IPS-18a (cell line): ENCODE data around the gene IGF2BP1.
A peak's percentile ranks its signal among the peaks of the same experiment; 100 is the strongest.
"Not testable (repeated sequence)": the region's sequence is repeated elsewhere in the genome, so short reads cannot be mapped to it uniquely, and the experiment has no call there.

ENCODE experiments used
- H3K27ac ChIP-seq: one replicate; pipeline ENCODE4 v1.5.1; 2013; ENCODE audit warnings: low read length
- H3K27me3 ChIP-seq: one replicate; pipeline ENCODE4 v1.6.1; 2013; ENCODE audit warnings: mild to moderate bottlenecking, low read length; ENCODE audit not compliant: control insufficient read depth, insufficient read depth
- H3K36me3 ChIP-seq: one replicate; pipeline ENCODE4 v1.6.1; 2013; ENCODE audit warnings: low read depth, low read length; ENCODE audit not compliant: control insufficient read depth
- H3K4me1 ChIP-seq: one replicate; pipeline ENCODE4 v1.6.1; 2013; ENCODE audit warnings: low read depth, low read length; ENCODE audit not compliant: control insufficient read depth
- H3K4me3 ChIP-seq: one replicate; pipeline ENCODE4 v1.5.1; 2013; ENCODE audit warnings: low read length
- H3K9ac ChIP-seq: one replicate; pipeline ENCODE4 v1.6.1; 2013; ENCODE audit warnings: mild to moderate bottlenecking, low read length, moderate library complexity
- H3K9me3 ChIP-seq: one replicate; pipeline ENCODE4 v1.6.1; 2013; ENCODE audit warnings: low read depth, low read length; ENCODE audit not compliant: control insufficient read depth

IGF2BP1 gene

DNA sequence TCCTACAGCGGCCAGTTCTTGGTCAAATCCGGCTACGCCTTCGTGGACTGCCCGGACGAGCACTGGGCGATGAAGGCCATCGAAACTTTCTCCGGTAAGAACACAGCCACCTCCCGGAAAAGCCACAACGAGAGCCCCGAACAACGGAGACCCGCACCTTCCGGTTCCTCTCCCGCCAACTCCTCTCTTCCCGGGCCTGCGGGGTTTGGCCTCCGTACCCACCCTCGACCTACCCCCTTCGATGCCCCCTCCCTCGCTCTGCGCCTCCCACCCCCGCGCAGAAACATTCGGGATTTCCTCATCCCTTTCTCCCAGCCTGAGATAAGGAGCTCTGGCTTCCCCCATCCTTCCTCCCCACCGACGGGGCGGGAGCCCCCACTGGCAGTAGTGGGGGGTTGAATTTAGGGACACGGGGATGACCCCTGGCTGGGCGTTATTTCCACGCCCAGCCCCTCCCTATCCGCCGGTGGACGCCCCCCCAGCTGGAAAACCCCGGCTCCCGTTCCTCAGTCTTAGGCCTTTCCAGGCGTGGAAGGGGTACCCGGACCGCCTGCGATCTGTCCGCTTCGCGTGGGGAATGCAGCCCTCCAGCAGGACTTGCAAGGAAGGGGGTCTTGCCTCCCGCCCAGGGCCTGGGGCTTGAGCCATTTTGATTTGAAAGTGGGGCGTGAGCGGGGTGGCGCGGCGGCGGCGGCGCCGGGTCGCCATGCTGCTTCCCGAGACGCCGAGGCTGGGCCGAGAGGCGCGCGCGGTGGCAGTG, 822 bp downstream of the IGF2BP1 start:
- Histone ChIP-seq H3K27ac (peak overlapping the region; percentile 81), H3K9ac (peak overlapping the region; percentile 100), H3K9me3 (no peaks in the 10 kb centered on the region), H3K4me3 (peak overlapping the region; percentile 99), H3K36me3 (peaks cover 12% of the 10 kb centered on the region), H3K27me3 (no peaks in the 10 kb centered on the region), H3K4me1 (peaks cover 32% of the 10 kb centered on the region)

DNA sequence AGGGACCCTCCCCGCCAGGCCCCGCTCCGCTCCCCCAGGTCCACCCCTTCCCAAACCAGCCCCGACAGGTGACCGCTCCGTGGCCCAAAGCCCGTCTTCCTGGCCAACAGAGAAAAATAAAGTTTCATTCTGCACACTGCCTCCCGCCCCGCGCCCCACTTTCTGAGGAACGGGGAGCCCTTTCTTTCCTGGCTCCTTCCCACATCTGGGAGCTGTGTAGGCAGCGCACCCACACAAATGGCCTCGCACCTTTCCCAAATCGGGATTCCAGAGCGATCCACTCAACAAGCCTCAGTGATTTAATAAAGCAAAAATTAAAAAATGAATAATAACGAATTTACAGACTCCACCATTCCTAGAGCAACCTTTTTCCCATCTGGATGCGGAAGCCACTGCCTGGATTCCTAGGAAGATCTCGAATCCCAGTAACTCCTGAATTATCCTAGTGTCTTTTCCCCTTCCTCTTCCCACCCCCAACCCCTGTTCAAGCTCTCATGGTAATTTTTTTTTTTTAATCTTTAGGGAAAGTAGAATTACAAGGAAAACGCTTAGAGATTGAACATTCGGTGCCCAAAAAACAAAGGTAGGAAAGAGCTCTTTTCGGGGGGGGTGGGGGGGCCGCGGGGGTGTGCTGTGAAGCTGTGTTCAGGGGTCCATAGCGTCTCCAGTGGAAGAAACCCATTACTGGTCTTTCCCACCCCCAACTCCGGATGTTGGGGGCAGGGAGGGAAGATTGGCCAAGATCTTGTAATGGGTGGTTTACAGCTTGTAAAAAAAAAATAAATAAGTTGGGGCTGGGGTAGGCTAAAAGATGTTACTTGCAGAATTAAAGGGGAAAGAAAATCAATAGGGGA, 1.6 kb downstream of the IGF2BP1 start:
- H3K9me3 ChIP-seq, result no peaks in the 10 kb centered on the region
- H3K27ac ChIP-seq, result peak overlapping the region; percentile 81
- H3K4me1 ChIP-seq, result peaks cover 31% of the 10 kb centered on the region
- peaks cover 12% of the 10 kb centered on the region for H3K36me3 ChIP-seq
- no peaks in the 10 kb centered on the region for H3K27me3 ChIP-seq
- peak overlapping the region; percentile 100 for H3K9ac ChIP-seq
- H3K4me3 ChIP-seq, result peak overlapping the region; percentile 99

DNA sequence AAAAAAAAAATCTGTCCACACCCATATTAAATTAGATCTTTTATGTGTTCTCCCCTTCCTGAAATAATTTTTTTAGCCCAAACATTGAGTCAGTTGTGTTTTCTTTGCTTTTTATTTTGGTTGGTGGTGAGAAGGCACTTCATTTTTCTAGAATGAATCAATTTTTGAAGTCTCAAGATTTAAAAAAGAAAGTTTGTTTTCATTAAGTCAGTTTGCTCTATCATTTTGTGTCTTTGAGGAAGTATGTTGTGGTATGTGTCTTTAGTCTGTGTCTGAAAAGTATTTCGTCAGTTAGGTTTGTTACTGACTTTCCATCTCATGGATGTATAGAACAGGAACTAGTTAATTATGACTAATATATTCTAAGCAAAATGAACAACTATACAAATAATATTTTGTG, 3.8 kb downstream of the IGF2BP1 start:
- H3K27me3 ChIP-seq, result no peaks in the 10 kb centered on the region
- H3K9ac ChIP-seq, result peak overlapping the region; percentile 100

DNA sequence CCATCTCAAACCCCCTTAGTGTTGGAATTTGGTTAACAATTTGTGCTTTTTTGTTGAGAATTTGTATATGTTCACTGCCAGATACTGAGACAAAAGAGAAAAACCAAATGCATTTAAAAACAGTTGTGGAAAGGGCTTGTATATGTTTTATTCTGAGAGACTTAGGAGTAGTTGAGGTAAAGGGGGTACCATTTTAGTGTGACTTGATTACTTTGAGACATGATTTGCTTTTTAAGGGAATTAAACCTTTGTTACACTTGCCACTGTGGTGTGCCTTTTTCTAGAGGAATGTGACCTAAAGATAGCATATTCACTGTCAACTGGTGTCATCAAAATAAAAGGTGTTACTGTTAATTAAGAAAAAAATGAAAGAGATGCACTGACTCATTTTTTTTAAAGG, 4.5 kb downstream of the IGF2BP1 start:
- Histone ChIP-seq H3K27ac (no peak overlapping the region), H3K4me1 (peaks cover 47% of the 10 kb centered on the region), H3K27me3 (no peaks in the 10 kb centered on the region), H3K9me3 (no peaks in the 10 kb centered on the region), H3K36me3 (peaks cover 36% of the 10 kb centered on the region), H3K9ac (peak overlapping the region; percentile 100), H3K4me3 (peak overlapping the region; percentile 99)

More for the DNA sequence above, 3.8 kb downstream of the IGF2BP1 start:
- Histone ChIP-seq H3K36me3 (peaks cover 30% of the 10 kb centered on the region), H3K9me3 (no peaks in the 10 kb centered on the region), H3K27ac (peak overlapping the region; percentile 34), H3K4me3 (peak overlapping the region; percentile 99), H3K4me1 (peaks cover 39% of the 10 kb centered on the region)

DNA sequence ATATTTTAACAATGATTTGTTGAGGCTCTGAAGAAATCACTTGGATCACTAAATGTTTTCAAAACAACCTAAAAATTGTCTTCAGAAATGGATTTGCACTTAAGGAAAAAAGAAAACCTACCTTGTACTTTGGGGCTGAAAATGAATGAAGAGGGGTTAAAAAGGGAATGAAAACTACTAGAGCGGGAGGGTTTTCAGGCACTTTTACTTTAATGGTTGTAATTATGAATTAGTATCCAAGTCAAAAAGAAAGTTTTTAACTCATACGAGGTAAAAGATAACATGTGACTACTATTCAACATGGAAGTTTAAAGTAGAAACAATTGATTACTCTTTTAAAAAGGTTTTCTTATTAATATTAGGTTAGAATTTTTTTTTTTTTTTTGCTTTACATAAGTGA, 5.1 kb downstream of the IGF2BP1 start:
- no peak overlapping the region for H3K27ac ChIP-seq
- peaks cover 42% of the 10 kb centered on the region for H3K36me3 ChIP-seq
- peak overlapping the region; percentile 100 for H3K9ac ChIP-seq
- no peaks in the 10 kb centered on the region for H3K27me3 ChIP-seq
- H3K4me1 ChIP-seq, result peaks cover 53% of the 10 kb centered on the region
- no peaks in the 10 kb centered on the region for H3K9me3 ChIP-seq
- peak overlapping the region; percentile 99 for H3K4me3 ChIP-seq

DNA sequence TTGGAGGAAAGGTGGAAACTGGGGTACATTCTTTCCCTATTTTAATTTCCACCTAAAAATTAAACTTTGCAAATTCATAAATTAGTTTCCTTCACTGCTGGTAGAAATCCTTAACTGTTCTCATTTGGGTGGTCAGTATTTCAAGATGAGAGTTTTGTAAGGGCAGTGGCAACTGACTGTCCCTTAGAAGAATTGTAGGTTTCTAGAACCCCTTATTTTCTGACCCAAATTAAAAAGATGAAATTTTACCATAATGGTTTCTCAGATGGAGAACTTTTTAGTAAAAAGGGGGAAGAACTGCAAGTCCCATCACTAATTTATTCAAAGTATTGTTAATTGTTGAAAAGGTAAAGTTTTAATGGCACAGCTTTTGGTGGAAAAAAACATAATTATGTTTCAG, 5.6 kb downstream of the IGF2BP1 start:
- Histone ChIP-seq H3K27ac (no peak overlapping the region), H3K9ac (peak overlapping the region; percentile 100), H3K36me3 (peaks cover 42% of the 10 kb centered on the region), H3K27me3 (no peaks in the 10 kb centered on the region), H3K4me3 (peak overlapping the region; percentile 99), H3K4me1 (peaks cover 53% of the 10 kb centered on the region), H3K9me3 (no peaks in the 10 kb centered on the region)

DNA sequence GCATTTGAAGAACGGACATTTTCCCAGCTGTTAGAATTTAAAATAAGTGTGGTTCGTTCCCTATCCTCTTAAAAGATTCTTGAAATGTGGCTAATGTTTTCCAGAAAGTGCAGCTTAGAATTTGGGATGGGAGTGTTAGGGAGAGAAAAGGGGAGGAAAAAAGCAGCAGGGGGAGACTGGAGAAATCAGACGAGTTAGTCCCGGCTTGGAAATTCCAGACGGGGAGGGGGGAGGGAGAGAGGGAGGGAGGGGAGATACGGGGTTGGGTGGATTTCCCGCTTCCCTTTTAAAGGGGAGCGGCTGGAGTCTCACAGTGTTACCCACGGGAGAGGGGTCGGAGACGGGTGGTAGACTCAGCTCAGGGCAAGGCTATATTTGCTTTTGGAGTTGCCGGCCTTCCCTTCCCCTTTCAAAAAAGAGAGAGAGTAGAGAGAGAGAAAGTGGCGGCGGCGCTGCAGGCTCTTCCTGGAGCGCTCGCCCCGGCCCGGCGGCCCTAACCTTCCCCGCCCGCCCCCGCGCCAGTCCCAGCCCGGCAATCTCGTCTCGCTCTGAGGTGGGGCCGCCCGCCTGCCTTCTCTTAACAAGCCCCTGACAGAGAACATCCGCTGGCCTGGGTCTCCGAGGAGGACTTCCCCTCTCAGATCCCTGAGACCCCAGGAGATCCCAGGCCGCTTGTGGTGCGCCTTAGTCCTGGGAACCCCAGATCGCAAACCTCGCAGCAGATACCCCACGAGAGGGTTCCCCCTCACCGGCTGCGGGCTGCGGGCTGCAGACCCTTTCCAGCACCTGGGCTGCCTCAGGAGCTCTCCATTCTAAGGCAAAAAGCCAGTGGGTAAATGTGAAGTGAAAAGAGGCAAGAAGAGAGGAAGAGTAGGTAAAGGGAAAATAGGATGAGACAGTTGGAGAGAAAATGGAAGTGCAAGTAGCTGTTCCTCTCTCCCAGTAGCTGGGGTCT, 6.6 kb downstream of the IGF2BP1 start:
- Histone ChIP-seq H3K4me1 (peaks cover 53% of the 10 kb centered on the region), H3K4me3 (peak overlapping the region; percentile 99), H3K27ac (no peak overlapping the region), H3K9me3 (no peaks in the 10 kb centered on the region), H3K27me3 (no peaks in the 10 kb centered on the region), H3K36me3 (peaks cover 42% of the 10 kb centered on the region), H3K9ac (peak overlapping the region; percentile 100)

DNA sequence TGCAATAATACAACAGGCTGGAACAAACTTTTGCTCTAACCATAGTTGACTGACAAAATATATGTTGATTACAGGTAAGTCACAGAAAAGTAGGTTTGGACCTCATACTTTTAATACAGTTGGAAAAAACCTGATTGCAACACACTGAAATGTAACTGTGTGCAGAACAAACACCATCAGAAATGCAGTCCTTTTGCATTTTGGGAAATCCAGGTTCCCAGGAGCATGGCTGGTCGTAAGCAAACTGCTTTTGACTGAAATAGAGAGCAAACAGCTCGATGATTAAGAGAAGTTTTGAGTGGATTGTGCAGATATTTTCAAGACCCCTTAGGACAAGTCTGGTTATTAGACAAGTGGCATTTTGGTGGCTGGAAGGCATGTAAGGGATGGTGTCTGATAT, 8.0 kb downstream of the IGF2BP1 start:
- Histone ChIP-seq H3K9me3 (no peaks in the 10 kb centered on the region), H3K36me3 (peaks cover 37% of the 10 kb centered on the region), H3K27ac (no peak overlapping the region), H3K4me1 (peaks cover 53% of the 10 kb centered on the region), H3K9ac (no peak overlapping the region), H3K4me3 (no peak overlapping the region), H3K27me3 (no peaks in the 10 kb centered on the region)

DNA sequence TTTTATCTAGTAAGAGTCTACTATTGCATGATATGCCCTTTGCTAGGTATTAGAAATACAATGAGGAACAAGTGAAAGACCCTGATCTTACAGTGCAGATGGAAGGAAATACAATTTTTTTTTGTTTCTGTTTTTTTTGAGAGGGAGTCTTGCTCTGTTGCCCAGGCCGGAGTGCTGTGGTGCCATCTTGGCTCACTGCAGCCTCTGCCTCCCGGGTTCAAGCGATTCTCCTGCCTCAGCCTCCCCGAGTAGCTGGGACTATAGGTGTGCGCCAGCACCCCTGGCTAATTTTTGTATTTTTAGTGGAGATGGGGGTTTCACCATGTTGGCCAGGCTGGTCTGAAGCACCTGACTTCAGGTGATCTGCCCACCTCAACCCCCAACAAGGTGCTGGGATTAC, 11.7 kb downstream of the IGF2BP1 start:
- Histone ChIP-seq H3K36me3 (peaks cover 31% of the 10 kb centered on the region), H3K4me1 (peaks cover 52% of the 10 kb centered on the region)
- not testable (repeated sequence) for H3K27me3 ChIP-seq, H3K27ac ChIP-seq, H3K9ac ChIP-seq, H3K4me3 ChIP-seq, H3K9me3 ChIP-seq

DNA sequence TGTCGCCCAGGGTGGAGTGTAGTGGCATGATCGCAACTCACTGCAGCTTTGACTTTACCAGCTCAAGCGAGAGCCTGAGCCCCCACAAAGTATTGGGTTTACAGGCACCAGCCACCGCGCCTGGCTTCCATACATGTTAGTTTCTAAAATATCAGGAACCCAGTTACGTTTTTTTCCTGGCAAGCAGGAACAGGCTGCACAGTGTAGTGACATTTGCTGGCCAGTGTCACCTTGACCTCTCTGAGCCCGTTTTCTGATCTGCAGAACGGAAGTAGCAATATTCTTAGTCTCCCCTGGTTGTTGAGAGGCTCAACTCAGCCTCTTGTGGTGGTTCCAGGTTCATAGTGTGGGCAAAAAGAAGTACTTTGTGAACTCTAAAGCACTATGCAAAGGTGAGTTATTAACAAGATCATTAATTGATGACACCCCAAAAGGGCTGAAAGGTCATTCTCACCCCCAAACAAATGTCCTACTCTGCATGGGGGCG, 15.6 kb downstream of the IGF2BP1 start:
- H3K4me1 ChIP-seq, result peaks cover 40% of the 10 kb centered on the region
- H3K4me3 ChIP-seq, result peak overlapping the region; percentile 50
- H3K9ac ChIP-seq, result peak overlapping the region; percentile 96
- H3K36me3 ChIP-seq, result no peaks in the 10 kb centered on the region
- H3K27ac ChIP-seq, result peak overlapping the region; percentile 3
- H3K27me3 ChIP-seq, result no peaks in the 10 kb centered on the region
- no peaks in the 10 kb centered on the region for H3K9me3 ChIP-seq
